K562 treated with DMSO at 1 percent for 4 hours (cell line): Measurements from ENCODE around the gene MCRIP1. TPM values are rescaled to one million over a fixed set of nuclear protein-coding genes. Genes with fewer than 3 reads are reported as not detected.

ENCODE experiments used
- total RNA-seq: library from RNA; unstranded; fragments of 300-600 nt; gene quantifications from 2 replicates; pipeline ENCODE4 v1.2.3, GENCODE V29; 2022; ENCODE audit not compliant: insufficient read depth

Gene MCRIP1, protein sequence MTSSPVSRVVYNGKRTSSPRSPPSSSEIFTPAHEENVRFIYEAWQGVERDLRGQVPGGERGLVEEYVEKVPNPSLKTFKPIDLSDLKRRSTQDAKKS
- 105 and 145 TPM in 2 replicates for total RNA-seq

DNA sequence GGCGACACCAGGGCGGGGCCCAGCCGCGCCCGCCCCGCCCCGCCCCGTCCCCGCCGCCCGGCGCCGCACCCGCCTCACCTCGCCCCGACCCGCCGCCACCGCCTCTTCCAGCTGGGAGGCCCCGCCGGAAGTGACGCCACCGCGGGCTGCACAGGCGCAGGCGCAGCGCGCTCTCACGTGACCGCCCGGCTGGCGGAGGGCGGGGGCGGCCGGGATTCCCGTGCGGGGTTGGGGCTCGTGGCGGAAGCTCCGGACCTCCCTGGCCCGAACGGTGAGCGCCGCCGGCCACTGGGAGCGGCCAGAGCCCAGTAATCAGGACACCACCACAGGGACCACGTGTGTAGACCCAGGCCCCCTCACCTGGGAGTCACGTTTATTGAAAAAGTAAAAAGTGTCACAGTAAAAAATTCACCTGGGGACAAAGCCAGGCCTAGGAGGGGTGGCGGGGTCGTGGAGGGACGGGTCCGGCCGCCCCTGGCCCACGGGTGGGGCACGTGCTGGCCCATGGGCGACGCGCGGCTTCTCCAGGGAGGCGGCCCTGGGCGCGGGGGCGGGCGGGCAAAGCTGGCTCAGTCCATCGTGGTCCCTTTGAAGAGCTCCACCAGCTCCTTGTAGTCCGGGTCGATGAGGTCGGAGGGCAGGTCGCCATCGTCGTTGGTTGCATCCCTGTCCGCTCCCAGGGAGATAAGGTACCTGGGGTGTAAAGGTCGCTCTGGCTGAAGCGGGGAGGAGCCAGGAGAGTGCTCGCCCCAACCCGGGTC lies at the start of gene MCRIP1:
Gene MCRIP1 (minus strand): TSS at position 132 of the 761 bp plus-strand sequence. CDS start 8,785 bp downstream, outside the sequence.

GRCh38 chr17:81870981-81871386 lies 37.9 kb upstream of the MCRIP1 start, which contains the start of gene ARHGDIA:
Gene ARHGDIA, minus strand, starts transcription at chr17:81871337. Its CDS starts 1,407 bp downstream, at chr17:81869930.

GRCh38 chr17:81859906-81860755 lies 27.0 kb upstream of the MCRIP1 start, which contains the start of gene P4HB:
Gene P4HB, minus strand, starts transcription at chr17:81860535. Its CDS starts 64 bp downstream, at chr17:81860471.

DNA sequence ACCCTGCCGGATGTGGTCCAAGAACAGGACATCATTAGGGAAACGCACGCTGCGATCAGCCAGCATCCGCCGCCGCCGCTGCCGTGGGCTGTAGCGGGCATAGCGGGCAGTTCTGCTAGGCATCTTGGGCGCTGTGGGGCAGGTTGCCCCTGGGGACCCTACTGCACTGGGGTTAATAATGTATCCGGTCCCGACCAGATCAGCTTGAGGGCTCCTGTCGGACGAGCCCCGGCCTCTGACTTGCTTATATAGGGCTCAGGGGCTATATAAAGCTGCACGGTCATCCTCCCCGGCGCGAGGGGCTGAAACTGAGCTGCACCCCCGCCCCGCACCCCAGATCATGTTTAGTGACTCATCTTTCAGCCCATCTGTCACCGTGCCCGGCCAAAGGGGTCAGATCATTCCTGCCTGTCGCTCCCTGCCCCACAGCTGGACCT lies 1.8 kb upstream of the MCRIP1 start, which contains the start of gene PPP1R27:
Gene PPP1R27 (minus strand): TSS at position 220 of the 437 bp plus-strand sequence. CDS start 97 bp downstream, at position 123.

DNA sequence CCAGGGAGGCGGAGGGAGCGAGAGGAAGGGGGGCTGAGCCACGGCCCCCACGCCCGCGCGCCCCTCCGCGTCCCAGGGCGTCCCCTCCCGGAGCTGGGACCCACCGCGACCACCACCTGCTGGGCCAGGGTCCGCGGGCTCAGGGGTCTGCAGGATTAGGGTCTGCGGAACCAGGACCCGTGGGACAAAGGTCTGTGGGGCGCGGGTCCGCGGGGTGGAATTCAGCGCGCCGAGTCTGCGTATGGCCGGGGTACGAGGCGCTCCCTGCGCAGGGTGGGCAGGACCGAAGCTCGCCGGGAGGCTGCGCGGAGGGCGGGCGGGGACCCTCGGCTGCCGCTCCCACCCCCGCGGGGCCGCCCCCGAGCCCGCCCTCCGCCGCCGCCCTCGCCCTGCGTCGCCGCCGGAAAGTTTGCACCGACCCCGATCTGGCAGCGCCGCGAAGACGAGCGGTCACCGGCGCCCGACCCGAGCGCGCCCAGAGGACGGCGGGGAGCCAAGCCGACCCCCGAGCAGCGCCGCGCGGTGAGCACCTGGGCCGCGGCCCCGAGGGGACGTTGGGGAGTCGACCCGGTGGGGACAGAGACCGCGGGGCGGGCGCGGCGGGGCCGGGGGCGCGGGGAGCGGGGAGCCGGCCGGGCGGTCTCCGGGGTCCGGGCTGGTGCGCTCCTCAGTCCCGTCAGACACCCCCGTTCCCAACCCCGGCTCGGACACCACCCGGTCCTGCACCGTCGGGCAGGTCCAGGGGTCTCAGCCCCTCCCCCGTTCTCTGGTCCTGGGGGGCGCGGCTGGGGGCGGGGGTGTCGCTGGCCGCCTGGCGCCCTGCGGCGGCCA lies 29.1 kb downstream of the MCRIP1 start, which contains the start of gene GCGR:
Gene GCGR (plus strand): TSS at position 423 of the 831 bp plus-strand sequence. CDS start 4,869 bp downstream, outside the sequence.

Other genes starting within 250 kb of the MCRIP1 start
- 96.3 and 121 TPM in 2 replicates for gene NPLOC4, start 196.2 kb downstream of the MCRIP1 start, total RNA-seq
- 0.47 and 0.97 TPM in 2 replicates for gene TSPAN10, start 196.1 kb downstream of the MCRIP1 start, total RNA-seq
- gene PDE6G, start 176.7 kb downstream of the MCRIP1 start, total RNA-seq = not detected in 2 replicates
- gene OXLD1, start 166.7 kb downstream of the MCRIP1 start, total RNA-seq = 68.0 and 74.2 TPM in 2 replicates
- 31.8 and 43.8 TPM in 2 replicates for gene CCDC137, start 166.6 kb downstream of the MCRIP1 start, total RNA-seq
- 25.4 and 27.2 TPM in 2 replicates for gene ARL16, start 149.5 kb downstream of the MCRIP1 start, total RNA-seq
- 116 and 118 TPM in 2 replicates for gene HGS, start 149.3 kb downstream of the MCRIP1 start, total RNA-seq
- gene MRPL12, start 129.9 kb downstream of the MCRIP1 start, total RNA-seq = 103 and 114 TPM in 2 replicates
- gene SLC25A10, start 121.0 kb downstream of the MCRIP1 start, total RNA-seq = 51.4 and 52.8 TPM in 2 replicates
- gene GCGR, start 29.1 kb downstream of the MCRIP1 start, total RNA-seq = not detected in 2 replicates
- gene PPP1R27, start 1.8 kb upstream of the MCRIP1 start, total RNA-seq = 0.64 TPM in 1 of 2 replicates, not detected in the other
- gene P4HB, start 27.2 kb upstream of the MCRIP1 start, total RNA-seq = 890 and 899 TPM in 2 replicates
- 224 and 227 TPM in 2 replicates for gene ARHGDIA, start 38.0 kb upstream of the MCRIP1 start, total RNA-seq
- gene ALYREF, start 58.3 kb upstream of the MCRIP1 start, total RNA-seq = 137 TPM in 2 replicates
- gene ANAPC11, start 58.4 kb upstream of the MCRIP1 start, total RNA-seq = 407 and 464 TPM in 2 replicates
- gene NPB, start 68.9 kb upstream of the MCRIP1 start, total RNA-seq = 5.4 and 6.4 TPM in 2 replicates
- 64.0 and 70.6 TPM in 2 replicates for gene PCYT2, start 78.1 kb upstream of the MCRIP1 start, total RNA-seq
- gene SIRT7, start 84.9 kb upstream of the MCRIP1 start, total RNA-seq = 39.9 and 50.2 TPM in 2 replicates
- gene MAFG, start 94.4 kb upstream of the MCRIP1 start, total RNA-seq = 53.0 and 64.9 TPM in 2 replicates
- gene PYCR1, start 104.0 kb upstream of the MCRIP1 start, total RNA-seq = 323 and 368 TPM in 2 replicates
- gene MYADML2, start 113.9 kb upstream of the MCRIP1 start, total RNA-seq = 0.24 TPM in 1 of 2 replicates, not detected in the other
- 8.8 and 9.4 TPM in 2 replicates for gene NOTUM, start 127.9 kb upstream of the MCRIP1 start, total RNA-seq
- 31.8 and 46.0 TPM in 2 replicates for gene ASPSCR1, start 144.3 kb upstream of the MCRIP1 start, total RNA-seq
- 145 and 154 TPM in 2 replicates for gene CENPX, start 189.6 kb upstream of the MCRIP1 start, total RNA-seq
- gene LRRC45, start 190.0 kb upstream of the MCRIP1 start, total RNA-seq = 10.6 and 11.1 TPM in 2 replicates
- 106 and 109 TPM in 2 replicates for gene RAC3, start 198.4 kb upstream of the MCRIP1 start, total RNA-seq
- 231 and 240 TPM in 2 replicates for gene DCXR, start 204.4 kb upstream of the MCRIP1 start, total RNA-seq
- 33.4 and 43.0 TPM in 2 replicates for gene RFNG, start 218.5 kb upstream of the MCRIP1 start, total RNA-seq
- gene GPS1, start 218.6 kb upstream of the MCRIP1 start, total RNA-seq = 132 and 142 TPM in 2 replicates
- 204 and 216 TPM in 2 replicates for gene DUS1L, start 232.5 kb upstream of the MCRIP1 start, total RNA-seq